HG03520 (cell line): ENCODE results near the gene FAM237B.

Experiments
- ATAC-seq: cut with Tn5 transposase; IDR thresholded peaks from one replicate; pipeline ENCODE4 v1.9.1; 2021; ENCODE audit warnings: mild to moderate bottlenecking, moderate library complexity; ENCODE audit not compliant: unreplicated experiment

The FAM237B gene

GRCh38 chr7:90298145-90299038 is 22.7 kb downstream of the FAM237B start:
- ATAC-seq, result peak; percentile 90

GRCh38 chr7:90290244-90291113 is 30.6 kb downstream of the FAM237B start:
- no peak for ATAC-seq

- ATAC-seq, result no peak
Observed at GRCh38 chr7:90288154-90288553, 33.0 kb downstream of the FAM237B start.

GRCh38 chr7:90276033-90276728 is 44.9 kb downstream of the FAM237B start:
- no peak for ATAC-seq

GRCh38 chr7:90274161-90274560 is 46.9 kb downstream of the FAM237B start:
- ATAC-seq, result no peak

- no peak for ATAC-seq
Observed at GRCh38 chr7:90272242-90272641, 48.9 kb downstream of the FAM237B start.

GRCh38 chr7:90271753-90272152 is 49.4 kb downstream of the FAM237B start:
- no peak for ATAC-seq

GRCh38 chr7:90270431-90271178 is 50.5 kb downstream of the FAM237B start:
- no peak for ATAC-seq

GRCh38 chr7:90269163-90269562 is 51.9 kb downstream of the FAM237B start:
- ATAC-seq, result no peak

GRCh38 chr7:90267263-90267858 is 53.7 kb downstream of the FAM237B start:
- no peak for ATAC-seq

GRCh38 chr7:90266808-90267207 is 54.3 kb downstream of the FAM237B start:
- no peak for ATAC-seq
